Superior temporal gyrus (tissue), 1 donor: ENCODE data around the gene RABGAP1L.
"Not testable (repeated sequence)": the region's sequence is repeated elsewhere in the genome, so short reads cannot be mapped to it uniquely, and the experiment has no call there.

Experiments
- DNase-seq: peaks from one replicate; pipeline ENCODE4 v3.0.0-alpha.2; 2016; ENCODE audit errors: extremely low spot score

The RABGAP1L gene

DNA sequence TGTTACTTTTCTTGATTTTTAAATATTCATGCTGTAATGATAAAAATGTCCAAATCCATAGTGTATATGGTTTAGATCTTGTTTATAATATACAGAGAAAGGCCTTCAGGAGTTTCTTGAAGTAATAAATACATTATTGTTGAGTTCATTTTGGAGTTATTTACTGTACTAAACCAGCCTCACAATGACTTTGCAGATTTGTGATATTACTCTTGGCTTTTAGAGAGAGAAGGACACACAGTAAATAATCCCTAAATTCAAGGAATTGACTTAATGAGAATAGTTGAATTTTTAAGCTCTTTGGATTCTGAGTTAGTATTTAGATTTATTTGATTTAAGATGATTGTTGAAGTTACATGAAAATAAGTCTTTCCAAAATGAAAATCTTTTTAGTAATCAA is 38.9 kb downstream of the RABGAP1L start:
- DNase-seq: no peak

DNA sequence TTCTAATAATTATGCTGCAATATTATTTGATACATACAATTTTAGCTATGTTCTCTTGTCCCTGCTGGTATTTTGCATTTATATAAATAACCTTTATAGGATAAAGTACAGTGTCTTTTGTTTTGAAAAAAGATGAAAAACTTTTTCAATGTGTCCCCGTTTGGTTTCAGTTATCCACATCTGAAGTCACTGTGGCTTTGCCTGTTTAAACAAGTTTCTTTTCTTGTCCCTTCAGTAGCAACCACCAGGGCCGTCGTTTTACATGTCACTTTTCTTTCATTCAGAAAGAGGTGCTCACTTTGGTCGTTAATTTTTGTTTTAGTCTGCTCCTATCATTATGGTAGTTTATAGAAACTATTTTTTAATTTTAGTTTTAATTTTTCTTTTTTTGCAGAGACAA is 41.4 kb downstream of the RABGAP1L start:
- DNase-seq: no peak

DNA sequence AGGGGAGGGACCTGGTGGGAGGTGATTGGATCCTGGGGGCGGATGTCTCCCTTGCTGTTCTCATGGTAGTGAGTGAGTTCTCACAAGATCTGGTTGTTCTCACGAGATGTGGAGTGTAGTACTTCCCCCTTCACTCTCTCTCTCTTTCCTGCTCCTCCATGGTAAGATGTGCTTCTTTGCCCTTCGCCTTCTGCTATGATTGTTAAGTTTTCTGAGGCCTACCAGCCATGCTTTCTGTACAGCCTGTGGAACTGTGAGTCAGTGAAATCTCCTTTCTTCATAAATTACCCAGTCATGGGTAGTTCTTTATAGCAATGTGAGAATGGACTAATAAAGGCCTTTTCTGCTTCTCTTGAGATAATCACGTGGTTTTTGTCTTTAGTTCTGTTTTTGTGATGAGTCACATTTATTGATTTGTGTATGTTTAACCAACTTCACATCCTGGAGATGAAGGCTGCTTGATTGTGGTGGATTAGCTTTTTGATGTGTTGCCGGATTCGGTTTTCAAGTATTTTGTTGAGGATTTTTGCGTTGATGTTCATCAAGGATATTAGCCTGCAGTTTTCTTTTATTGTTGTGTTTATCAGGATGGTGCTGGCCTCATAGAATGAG is 45.5 kb downstream of the RABGAP1L start:
- DNase-seq: no peak

DNA sequence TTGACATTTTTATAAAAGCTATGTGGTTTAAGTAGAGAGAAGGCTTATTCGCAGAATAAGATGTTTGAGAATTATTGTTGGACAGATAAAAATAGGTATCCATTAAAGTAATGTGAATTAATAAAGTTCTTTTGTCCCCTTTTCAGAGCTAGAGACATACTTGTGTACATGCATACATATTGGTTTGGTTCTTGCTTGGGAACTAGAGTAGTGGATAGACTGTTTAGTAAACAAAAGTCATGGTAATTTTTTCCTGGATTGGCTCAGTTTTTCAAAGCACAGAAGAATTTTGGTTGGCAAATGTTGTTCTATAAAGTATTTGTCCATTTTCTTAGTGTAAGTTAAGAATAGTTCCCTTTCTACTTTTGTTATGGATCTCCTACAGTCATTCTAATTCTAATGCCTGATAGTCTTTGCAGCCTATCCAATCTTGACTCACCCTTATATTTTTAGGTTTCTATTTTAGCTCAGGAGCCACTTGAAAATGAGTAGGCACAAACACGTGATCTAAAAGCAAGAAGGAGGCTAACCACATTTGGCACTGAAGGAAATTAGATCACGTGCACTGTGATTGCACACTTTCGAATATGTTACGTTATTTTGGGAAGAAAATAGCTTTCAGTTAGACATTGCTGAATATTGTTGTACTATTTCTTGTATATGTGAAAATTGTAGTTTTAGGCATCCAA is 47.0 kb downstream of the RABGAP1L start:
- DNase-seq: no peak

DNA sequence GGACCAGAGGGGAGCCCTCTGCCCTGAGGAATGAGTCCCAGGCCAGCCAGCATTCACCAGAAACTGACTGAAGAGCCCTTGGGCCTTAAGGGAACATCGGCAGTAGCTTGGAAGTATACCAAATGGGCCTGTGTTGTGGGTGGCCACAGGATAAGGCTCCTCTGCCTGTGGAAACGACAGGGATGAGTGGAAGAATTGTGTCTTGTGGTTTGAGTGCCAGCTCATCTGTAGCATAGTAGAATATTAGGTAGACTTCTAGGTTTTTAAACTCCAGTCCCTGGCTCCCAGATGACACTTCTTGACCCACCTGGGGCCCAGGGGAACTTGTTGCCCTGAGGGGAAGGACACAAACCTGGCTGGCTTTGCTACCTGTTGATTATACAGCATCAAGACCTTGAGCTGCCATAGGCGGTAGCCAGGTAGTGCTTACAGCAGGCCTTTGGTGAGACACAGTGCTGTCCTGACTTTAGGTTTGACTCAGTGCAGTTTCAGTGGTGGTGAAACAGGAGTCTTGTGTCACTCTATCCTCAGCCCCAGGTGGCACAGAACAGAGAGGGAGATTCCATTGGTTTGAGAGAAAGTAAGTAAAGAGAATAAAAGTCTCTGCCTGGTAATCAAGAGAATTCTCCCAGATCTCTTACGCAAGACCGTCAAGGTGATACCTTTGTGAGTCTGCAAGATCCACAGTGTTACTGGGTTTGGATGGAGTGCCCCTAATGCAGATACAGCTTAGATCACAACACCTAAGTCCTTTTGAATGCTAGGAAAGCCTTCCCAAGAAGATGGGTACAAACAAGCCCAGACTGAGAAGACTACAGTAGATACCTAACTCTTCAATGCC is 50.2 kb downstream of the RABGAP1L start:
- DNase-seq: no peak

DNA sequence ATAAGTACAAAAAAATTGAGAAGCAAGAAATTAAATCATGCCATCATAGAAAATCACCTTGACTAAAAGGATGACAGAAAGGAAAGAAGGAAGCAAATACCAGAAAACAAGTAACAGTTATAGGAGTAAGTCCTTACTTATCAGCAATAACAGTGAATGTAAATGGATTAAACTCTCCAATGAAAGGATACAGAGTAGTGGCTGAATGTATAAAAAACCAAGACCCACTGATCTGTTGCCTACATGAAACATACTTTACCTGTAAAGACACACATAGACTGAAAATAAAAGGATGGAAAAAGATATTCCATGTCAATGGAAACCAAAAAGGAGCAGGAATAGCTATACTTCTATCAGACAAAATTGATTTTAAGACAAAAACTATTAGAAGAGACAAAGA is 52.2 kb downstream of the RABGAP1L start:
- DNase-seq: no peak

DNA sequence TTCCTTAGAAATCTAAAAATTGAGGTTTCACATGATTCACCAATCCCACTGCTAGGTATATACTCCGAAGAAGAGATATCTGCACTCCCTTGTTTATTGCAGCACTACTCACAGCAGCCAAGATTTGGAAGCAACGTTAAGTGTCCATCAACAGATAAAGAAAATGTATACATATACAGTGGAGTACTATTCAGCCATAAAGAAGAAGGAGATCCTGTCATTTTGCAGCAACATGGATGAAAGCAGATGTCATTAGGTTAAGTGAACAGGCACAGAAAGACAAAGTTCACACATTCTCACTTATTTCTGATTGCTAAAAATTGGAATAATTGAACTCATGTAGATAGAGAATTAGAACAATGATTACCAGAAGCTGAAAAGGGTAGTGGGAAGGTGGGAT is 56.4 kb downstream of the RABGAP1L start:
- no peak for DNase-seq

DNA sequence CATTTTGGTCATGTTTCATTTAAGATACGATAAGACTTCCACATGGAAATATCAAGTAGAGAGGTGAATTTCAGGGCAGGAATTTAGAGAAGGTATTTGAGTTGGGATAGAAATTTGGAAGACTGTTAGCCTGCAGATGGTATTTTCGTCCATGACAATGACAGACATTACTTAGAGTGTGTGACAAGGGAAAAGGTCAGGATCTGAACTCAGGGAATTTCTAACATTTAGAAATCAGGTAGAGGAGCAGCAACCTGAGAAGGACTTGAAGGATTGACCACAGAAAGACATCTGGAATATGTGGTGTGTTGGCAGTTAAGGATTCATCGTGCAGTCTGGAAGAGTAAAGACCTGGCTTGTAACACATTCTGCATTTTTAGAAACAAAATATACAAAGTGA is 57.9 kb downstream of the RABGAP1L start:
- no peak for DNase-seq

DNA sequence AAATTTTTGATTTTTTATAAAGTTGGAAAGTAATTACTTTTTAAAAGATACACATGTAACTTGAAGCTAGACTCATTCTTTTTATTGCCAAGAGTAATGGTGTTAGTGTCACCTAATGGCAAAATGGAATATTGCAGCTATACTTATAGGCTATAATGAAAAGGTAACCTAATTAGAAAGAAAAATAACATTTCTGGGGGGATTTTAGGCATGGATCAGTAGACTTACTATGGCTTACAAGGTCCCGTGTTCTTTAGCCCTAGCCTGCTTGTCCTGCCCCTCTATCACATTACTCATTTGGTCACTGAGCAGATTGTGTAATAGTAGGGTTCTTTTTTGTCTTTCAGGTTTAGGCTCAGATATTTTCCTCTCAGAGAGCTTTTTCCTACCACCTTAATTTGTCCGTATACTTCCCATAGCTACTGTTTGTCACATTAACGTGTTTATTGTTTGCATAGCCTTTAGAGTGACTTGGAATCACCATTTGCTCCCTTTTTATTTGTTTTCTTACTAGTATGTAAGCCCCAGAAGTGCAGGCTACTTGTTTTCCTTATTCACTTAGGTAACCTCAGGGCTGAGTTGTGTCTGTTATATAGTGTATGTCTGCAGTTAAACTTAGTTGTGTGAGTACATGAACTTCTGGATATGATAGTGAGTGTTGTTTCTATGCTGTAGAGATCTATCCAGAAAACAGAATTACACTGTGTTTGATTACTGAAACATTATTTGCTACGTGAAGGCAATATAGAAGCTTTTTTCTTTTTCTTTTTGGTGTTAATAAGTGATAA is 58.7 kb downstream of the RABGAP1L start:
- DNase-seq: peak; percentile 79

DNA sequence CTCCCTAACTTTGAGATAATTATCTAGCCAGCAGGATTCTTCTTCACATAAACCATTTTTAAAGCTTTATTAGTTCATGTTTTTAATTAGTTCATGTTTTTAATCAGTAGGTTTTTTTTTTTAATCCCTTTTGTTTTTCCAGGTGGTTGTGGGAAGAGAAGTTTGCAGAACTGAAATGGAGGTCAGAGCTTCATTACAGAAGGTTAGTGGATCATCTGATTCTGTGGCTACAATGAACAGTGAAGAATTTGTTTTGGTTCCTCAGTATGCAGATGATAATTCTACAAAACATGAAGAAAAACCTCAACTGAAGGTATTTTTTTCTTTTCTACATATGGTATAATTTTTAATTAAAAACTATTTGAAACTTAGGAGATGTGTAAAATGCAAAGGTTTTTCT is 59.7 kb downstream of the RABGAP1L start:
- DNase-seq: no peak

DNA sequence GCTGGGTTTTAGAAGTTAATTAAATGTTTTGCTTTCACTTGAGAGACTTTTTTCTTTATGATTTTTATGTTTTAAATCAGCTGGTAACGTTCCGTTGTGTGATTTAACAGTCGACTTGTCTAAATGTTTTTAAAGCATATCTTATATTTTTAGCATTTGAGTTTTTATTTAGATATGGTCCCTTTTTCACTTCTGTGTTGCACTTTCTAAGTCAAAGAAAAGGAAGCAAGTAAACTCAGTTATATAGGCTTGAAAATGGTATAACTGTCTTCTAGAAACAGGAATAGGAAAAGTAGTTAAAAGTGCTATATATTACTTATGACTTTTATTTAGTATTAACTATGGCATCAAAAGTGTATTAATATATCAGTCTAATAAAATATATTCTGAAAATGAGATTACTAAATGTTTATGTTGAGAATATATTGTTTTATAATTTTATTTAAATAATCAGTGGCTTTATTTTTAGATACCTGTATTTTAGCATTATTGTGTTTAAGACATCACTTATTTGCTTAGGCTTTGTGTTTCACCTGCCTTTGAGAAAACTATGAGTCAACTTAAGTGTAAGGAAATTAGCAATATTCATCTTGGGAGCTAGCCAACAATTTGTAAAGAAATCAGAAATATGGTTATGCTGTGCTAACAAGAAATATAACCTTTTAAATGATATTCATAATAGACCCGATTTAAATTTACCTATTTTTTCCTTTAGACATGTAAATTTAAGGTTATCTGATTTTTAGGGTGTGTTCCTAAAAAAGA is 60.5 kb downstream of the RABGAP1L start:
- no peak for DNase-seq

DNA sequence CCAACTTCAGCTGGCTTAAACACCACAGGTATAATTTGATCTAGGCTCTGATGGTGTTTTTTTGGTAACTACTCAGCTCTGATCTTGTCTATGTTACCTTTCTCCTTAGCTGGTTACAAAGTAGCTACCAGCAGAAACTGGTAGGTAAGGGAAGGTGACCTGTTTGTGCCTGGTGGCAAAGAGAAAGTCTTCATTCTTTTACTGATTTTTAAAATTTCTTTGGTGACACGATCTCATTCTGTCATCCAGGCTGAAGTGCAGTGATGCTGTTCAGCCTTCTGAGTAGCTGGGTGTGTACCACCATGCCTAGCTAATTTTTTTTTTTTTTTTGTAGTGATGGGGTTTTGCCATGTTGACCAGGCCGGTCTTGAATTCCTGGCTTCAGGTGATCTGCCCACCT is 62.4 kb downstream of the RABGAP1L start:
- DNase-seq: no peak

DNA sequence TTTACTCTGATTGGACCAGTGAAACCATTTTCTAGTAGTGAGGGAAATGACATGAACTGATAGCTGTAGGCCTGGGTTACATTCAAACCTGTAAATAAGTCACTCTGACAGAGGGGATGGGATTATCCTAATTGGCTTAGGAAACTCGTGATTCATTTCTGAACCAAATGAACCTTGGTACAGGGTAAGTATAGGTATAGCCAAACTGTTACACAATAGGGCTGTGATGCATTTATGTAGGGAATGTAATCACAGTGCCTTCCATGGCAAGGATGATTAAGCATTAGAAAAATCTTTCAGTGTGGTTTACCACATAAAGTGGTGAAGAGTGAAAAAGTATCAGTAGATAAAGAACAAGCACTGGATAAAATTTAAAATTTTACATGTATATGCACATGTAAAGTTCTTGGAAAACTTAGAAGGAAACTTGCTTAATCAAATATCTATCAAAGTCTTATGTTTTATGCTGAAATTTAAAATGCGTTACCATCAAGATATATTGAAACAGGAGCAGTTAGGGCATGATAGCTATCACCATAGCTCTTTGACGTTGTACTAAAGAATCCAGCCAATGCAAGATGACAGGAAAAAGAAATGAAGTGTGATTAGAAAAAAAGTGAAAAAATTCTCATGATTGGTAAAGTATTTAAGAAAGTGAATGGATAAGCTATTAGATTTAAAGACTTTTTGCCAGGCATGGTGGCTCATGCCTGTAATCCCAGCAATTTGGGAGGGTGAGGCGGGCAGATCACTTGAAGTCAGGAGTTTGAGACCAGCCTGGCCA is 63.0 kb downstream of the RABGAP1L start:
- no peak for DNase-seq

DNA sequence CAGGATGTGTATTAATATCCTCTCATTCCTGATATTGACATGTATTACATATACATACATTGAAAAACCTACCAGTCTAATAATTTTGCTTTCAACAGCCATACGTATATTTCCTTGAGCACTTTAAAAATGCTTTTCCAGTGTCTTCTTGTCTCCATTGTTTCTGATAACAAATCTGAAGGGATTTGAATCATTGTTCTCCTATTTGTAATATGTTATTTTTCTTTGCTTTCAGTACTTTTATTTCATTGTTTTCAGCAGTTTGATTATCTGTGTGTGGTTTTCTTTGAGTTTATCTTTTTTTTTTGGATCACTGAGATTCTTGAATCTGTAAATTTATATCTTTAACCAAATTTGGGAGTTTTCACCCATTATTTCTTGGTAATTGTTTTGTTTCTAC is 65.3 kb downstream of the RABGAP1L start:
- no peak for DNase-seq

DNA sequence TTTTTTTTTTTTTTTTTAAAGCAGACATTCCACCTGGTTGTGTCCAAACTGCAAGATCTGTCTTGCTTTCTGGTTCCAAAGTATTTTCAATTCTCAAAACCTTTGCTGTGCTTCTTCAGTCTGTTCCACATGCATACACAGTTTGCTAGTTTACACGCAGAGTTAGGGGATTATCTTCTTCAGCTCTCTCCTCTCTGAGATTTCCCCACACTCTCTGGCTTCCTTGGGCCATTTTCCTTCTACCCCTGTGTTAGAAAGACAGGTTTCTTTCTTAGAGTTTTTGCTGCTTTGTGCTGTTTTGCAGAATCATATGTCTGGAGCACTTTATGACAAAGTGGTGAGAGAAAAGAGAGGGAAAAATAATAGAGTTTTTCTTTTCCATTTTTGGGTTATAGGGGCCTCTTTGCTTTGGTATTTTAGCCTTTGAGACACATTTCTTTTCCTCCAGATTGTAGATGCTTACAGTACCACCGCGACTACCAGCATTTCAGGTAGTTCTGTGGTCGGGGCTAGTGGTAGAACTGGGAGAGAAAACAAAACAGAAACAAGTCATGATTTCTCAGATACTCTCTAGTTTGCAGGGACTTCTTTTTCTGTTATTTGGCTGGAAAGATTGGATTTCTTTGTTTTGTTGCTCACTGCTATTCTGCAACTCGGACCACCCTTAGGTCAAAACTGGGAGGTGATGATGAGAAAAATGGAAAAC is 66.3 kb downstream of the RABGAP1L start:
- DNase-seq: no peak

DNA sequence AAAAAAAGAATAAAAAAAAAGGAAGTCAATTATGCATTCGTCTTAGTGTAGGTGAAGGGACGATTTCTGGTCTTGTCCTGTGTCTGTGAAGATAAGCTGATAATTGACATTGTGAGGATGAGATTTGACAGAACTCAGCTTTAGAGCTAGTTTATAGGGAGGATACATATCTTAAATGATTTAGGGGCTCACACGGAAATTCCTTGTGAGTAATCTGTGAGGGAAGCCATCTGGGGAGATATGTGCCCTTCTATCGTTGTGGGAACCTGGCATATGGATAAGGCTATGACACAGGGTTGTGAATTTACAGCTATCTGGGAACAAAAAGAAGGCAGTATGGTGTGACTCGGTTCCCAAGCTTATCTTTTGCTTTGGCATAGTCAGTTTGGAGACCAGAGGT is 71.1 kb downstream of the RABGAP1L start:
- no peak for DNase-seq

DNA sequence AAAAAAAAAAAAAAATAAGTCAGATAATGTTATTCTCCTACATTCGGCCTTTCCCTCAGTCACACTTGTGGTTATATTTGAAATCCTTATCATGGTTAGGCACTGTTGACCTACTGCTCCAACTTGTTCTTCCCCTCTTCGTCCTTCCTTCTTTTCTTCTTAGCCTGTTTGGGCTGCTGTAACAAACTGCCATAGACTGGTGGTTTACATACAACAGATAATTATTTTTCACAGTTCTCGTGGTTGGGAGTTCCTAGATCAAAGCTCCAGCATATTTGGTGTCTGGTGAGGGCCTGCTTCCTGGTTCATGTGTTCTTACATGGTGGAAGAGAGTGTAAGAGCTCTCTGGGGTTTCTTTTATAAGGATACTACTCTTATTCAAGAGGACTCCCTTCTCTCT is 73.4 kb downstream of the RABGAP1L start:
- no peak for DNase-seq

DNA sequence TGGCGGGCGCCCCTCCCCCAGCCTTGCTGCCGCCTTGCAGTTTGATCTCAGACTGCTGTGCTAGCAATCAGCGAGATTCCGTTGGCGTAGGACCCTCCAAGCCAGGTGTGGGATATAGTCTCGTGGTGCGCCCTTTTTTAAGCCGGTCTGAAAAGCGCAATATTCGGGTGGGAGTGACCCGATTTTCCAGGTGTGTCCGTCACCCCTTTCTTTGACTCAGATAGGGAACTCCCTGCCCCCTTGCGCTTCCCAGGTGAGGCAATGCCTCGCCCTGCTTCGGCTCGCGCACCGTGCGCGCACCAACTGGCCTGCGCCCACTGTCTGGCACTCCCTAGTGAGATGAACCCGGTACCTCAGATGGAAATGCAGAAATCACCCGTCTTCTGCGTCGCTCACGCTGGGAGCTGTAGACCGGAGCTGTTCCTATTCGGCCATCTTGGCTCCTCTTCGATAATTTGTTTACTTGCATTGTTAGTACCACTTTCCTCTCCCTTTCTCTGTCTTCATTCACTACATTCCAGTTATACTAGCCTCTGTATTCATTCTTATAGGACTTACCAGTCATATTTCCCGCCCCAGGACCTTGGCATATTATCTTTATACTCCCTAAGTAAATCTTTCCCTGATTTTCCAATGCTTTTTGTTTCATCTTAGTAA is 79.7 kb downstream of the RABGAP1L start:
- not testable (repeated sequence) for DNase-seq

DNA sequence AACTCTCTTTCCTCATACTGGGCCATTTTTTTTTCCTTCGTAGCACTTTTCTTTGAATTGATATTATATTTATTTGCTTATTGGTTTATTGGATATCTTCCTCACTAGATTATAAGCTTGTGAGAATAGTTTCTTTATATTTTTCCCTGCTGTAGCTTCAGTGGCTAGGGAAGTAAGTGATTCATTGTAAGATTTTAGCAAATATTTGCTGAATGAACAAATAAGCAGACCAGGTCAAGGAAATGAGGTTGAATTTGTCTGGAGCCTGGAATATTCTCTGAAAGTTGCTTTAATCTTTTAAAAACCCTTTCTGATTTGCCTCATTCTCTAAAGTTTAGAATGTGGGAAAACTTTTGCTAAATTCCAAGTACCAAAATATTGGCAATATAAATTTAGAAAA is 80.2 kb downstream of the RABGAP1L start:
- DNase-seq: no peak
